Measurements from ENCODE around the gene HIPK4.

HIPK4 gene

GRCh38 chr19:40365613-40366401, 24.2 kb downstream of the HIPK4 start:
- peak; percentile 49 for DNase-seq

GRCh38 chr19:40365010-40365409, 25.0 kb downstream of the HIPK4 start:
- DNase-seq: no peak

GRCh38 chr19:40363069-40363468, 26.9 kb downstream of the HIPK4 start:
- no peak for DNase-seq

GRCh38 chr19:40362160-40362559, 27.8 kb downstream of the HIPK4 start:
- no peak for DNase-seq

GRCh38 chr19:40360708-40361241, 29.2 kb downstream of the HIPK4 start:
- no peak for DNase-seq

GRCh38 chr19:40360020-40360707, 29.8 kb downstream of the HIPK4 start:
- DNase-seq: no peak

GRCh38 chr19:40358773-40359172, 31.2 kb downstream of the HIPK4 start:
- no peak for DNase-seq

DNA sequence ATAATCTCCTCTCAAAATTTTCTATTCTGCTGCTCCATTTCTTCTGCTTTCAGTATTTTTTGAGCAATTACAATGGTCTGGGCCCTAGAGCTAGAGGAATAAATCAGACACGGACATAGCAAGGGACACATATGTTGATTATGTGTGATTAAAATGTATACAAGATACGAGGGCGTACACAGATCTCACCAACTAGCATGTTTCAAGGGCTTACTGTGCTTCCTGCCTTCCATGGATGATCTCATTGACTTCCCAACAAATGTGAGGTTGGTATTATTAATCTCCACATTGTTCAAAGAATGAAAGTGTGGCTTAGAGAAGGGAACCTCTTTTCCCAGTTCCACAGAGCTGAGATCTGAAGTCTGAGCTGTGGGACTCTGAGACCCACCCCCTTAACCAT, 32.3 kb downstream of the HIPK4 start:
- no peak for DNase-seq

DNA sequence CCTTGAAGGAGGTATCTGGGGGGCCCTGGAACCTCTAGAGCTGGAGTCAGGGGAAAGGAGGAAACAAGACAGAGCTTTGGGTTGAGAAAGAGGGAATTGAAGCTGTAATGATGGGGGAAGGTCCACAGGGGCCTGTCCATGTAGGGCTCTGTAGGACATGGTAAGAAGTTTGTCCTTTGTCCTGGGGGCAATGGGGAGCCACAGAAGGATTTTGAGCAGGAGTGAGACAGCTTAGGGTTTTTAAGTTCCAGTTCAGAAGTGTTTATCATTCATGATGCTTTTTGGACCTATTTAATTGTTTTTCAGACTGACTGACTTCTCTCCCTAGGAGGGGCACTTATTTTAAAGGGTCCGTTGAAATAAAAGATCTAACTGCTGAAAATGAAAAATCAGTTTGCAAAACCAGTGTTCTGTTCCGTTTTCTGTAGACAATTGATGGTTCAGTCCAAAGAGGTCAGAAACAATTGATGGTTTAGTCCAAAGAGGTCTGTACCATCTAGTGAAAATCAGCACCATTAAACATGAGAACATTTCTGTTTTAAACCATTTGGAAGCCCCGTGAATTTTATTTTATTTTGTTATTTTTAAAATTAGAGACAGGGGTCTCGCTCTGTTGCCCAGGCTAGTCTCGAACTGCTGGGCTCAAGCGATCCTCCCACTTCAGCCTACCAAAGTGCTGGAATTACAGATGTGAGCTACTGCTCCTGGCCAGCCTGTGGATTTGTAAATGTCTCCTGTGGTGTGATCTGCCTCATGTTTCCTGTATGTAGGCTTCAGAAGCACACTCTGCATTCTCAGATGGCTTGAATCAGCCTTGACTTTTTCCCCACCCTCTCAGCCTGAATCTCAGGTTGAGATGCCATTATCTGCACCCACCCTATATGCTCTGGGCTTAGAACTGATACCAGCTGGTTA, 33.0 kb downstream of the HIPK4 start:
- no peak for DNase-seq

- DNase-seq: no peak
Observed at GRCh38 chr19:40355975-40356680, 33.9 kb downstream of the HIPK4 start.

DNA sequence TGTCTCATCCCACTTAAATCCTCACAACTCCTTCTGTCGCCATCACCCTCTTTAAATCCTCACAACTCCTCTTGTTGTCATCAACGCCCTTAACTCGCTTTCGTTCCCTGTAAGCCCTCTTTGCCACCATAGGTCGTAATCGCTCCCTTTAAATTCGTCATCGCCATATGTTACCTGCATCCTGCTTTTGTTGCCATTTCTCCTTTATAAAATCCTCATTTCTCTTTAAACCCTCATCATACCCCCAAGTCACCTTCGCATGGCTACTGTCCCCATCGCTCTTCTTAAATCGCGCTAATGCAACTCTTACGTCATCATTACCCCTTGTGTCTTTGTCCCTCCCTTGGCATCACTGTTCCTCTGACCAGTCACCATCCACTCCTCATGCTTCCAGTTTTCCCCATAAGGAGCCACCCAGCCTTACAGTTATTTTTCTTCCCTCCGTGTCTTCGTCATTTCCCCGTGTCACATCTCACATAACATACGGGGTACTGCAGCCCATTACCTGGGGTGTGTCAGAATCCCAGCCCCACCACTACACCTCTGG, 40.9 kb downstream of the HIPK4 start:
- no peak for DNase-seq

DNA sequence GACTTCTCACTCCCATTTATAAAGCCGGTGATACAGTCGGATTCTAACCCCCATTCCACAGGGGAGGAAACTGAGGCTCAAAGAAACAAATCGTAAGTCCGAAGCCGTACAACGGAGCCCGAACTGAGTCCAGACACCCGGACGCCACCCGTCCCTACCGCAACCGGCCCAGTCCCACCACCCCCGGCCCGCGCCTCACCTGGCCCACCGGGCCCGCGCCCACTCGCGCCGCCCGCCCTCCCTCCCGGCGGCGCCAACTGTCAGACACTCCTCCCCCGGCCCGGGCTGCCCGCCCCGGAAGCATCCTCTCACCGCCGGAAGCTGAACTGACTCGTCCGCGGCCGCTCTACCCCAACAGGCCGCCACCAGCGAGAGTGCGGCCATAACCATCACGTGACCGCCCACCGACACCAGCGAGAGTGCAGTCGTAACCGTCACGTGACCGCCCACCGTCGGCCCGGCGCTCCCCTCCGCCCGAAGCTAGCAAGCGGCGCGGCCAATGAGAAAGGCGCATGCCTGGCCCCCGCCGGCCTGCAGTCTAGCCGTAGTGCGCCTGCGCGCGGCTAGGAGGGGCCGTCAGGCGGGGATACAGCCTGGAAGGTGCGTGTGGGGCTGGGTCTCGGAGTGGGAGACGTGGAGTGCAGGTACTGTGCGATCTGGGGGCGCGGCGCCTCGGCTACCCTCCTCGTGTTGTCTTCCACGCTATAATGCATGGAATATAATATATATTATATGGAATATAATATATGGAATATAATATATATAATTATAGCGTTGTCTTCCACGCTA, 41.7 kb downstream of the HIPK4 start, which contains the start of the genes C19orf47 and PLD3:
Gene C19orf47 (minus strand): TSS at position 273 of the 789 bp plus-strand sequence. CDS start 6,540 bp downstream, outside the sequence.
Gene PLD3 (plus strand): TSS at position 571 of the 789 bp plus-strand sequence. CDS start 17,789 bp downstream, outside the sequence.
- DNase-seq: peak; percentile 94

DNA sequence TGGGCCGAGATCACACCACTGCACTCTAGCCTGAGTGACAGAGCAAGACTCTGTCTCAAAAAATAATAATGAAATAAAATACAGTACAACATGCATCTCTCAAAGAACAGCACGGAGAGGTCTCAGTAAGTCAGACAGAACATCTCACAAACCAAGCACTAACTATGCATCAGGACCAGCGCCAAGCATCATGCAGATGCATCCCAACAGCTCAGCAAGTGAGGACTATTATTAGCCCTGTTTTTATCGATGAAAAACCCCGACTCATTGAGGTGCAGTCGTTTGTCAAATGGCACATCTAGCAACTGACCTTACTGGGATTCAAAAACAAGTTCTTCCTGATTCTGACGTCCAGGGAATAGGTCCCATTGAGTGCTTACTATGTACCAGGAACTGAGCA, 45.6 kb downstream of the HIPK4 start:
- no peak for DNase-seq

GRCh38 chr19:40342644-40343311, 47.2 kb downstream of the HIPK4 start:
- DNase-seq: no peak

DNA sequence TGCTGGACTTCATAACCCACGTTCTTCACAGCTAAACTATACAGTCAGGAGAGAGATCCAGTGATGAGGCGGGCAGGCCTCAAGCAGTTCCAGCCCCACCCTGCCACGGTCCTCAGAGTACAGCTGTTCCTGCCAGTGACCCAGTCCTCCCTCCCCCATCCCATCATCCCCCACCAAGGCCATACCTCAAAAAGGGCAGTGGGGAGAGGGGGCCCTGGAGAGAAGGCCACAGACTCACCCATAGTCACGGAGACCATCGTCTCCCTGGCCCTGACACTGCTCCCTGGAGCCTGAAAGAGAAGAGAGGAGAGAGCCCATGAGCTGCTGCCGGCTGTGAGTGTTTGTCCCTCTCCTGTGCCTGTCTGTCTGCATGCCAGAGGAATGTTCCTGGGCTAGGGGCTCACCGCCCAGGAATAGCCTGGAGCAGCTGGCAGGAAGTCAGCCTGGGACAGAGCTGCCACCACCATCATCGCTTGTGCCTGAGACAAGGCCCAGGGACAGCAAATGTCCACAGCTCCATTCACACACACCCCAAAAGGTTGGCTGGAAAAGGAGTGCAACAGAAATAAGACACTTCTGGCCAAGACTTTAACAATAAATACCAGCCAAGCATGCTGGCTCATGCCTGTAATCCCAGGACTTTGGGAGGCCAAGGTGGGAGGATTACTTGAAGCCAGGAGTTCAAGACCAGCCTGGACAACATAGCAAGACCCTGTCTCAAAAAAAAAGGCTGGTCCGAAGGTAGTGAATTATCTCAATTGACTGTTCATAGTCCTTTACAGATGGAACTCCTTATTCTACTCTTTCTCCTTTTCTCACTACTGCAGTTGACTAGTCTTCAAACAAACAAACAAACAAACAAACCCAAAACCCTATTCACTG, 48.1 kb downstream of the HIPK4 start:
- DNase-seq: no peak

DNA sequence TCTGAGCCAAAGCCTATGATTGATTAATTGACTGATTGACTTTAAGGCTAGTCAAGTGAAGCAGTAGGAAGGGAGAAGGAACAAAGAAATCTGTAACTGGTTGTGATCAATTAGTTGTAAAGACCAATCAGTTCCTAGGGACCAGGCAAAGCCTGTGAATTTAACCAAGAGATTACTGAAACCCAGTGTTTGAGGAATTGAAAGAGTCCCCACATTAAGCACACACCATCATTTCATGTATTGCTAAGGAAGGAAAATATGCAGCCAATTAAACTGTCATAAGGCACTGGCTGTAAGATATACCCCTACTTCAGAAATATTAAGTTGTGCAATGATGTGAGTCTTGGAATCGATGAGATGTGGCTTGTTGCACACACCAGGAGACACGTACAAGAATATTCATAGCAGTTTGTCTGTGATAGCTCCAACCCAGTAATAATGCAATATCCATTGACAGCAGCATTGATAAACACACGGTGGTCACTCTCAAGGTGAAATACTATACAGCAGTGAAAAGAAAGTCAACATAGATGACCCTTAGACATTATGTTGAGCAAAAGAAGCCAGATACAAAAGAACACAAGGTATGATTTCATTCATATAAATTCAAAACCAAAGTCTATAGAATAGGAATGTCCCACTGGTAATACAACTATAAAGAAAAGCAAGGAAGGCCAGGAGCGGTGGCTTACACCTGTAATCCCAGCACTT, 50.8 kb downstream of the HIPK4 start:
- DNase-seq: no peak

GRCh38 chr19:40337594-40337993, 52.4 kb downstream of the HIPK4 start:
- DNase-seq: no peak

- no peak for DNase-seq
Observed at GRCh38 chr19:40337107-40337506, 52.9 kb downstream of the HIPK4 start.

DNA sequence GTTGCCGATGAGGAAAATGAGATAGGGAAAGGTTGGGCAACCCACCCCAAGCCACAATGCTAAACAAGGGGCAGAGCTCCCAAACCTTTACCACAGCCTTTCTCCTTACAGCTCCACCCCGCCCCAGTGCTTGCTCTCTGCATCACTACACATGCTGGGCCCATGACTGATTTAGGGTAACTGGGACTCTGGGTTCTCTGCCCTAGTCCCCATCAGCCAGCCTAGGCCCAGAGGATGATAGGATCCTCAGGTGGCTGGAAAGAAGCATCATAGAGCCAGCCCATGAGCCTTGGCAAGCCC, 53.4 kb downstream of the HIPK4 start:
- DNase-seq: no peak

Measured in activated T-cell treated with anti-CD3 and anti-CD28 coated beads, Interleukin-2, amount 50 U/mL, for 1 hour (primary cell).